GM12878 (cell line): ENCODE measurements around the gene RAC2. TPM values are rescaled to one million over a fixed set of nuclear protein-coding genes. Genes with fewer than 3 reads are reported as not detected.

Source experiments
- ATAC-seq: fragments of 200-7000 bp; cut with Tn5 transposase; 3 replicates; pipeline ENCODE4 v1.9.1; 2020; ENCODE audit warnings: mild to moderate bottlenecking, moderate library complexity
- BruUV-seq: library from RNA; stranded (reverse); fragments of 400-500 nt; replicated peaks from 2 replicates; lab custom pipeline; 2021; lab: Mats Ljungman, UMichigan
- CTCF ChIA-PET: fragments of 300-600 bp; sonication (Branson Sonifier 250); formaldehyde crosslinking; extraction: SDS; loops from one replicate; lab custom pipeline; 2021; ENCODE audit warnings: inconsistent platforms; lab: Yijun Ruan, JAX
- POLR2A ChIA-PET: fragments of 350-600 bp; formaldehyde crosslinking; extraction: SDS; loops from one replicate; lab custom pipeline; 2021; ENCODE audit warnings: inconsistent platforms; lab: Charles Lee
- RAD21 ChIA-PET: fragments of 300-600 bp; sonication (Branson Sonifier 250); formaldehyde crosslinking; loops from one replicate; lab custom pipeline; 2023; ENCODE audit warnings: antibody characterized with exemption; ENCODE audit not compliant: unreplicated experiment; lab: Charles Lee
- SMC1A ChIA-PET: fragments of 300-600 bp; sonication (Branson Sonifier 250); formaldehyde crosslinking; loops from one replicate; lab custom pipeline; 2023; ENCODE audit not compliant: unreplicated experiment, uncharacterized antibody; lab: Charles Lee
- DNase-seq: peaks from one replicate; pipeline ENCODE4 v3.0.0-alpha.2; 2011; ENCODE audit warnings: low read depth, low spot score
- FAIRE-seq: peaks from 3 replicates; lab custom pipeline; 2011; peaks lifted over from hg19 to GRCh38; lab: Jason Lieb, UNC
- H2AFZ ChIP-seq: 2 replicates; pipeline ENCODE4 v1.6.0; 2011; ENCODE audit warnings: low read depth, low read length, control low read depth; ENCODE audit not compliant: control insufficient read depth
- H3K27ac ChIP-seq: 2 replicates; pipeline ENCODE4 v1.5.1; 2011; ENCODE audit warnings: control low read depth; ENCODE audit not compliant: control insufficient read depth, insufficient read depth
- H3K27me3 ChIP-seq, 2 experiments: replicated peaks in 1 of 2; 2 replicates each; pipeline versions ENCODE4 v1.6.0 to v1.6.1; 2011; ENCODE audit warnings: low read length in 1 of 2; ENCODE audit not compliant: control insufficient read depth in 2 of 2, insufficient read depth in 2 of 2
- H3K36me3 ChIP-seq, 2 experiments: 2 replicates each; pipeline ENCODE4 v1.5.1; 2011; ENCODE audit warnings: low read length in 1 of 2; ENCODE audit not compliant: control insufficient read depth in 2 of 2, insufficient read depth in 2 of 2
- H3K4me1 ChIP-seq: 2 replicates; pipeline ENCODE4 v1.6.1; 2011; ENCODE audit warnings: mild to moderate bottlenecking, low read length, moderate library complexity, mixed read lengths; ENCODE audit not compliant: control insufficient read depth, insufficient read depth
- H3K4me2 ChIP-seq: 2 replicates; pipeline ENCODE4 v1.6.0; 2011; ENCODE audit warnings: control low read depth; ENCODE audit not compliant: control insufficient read depth, insufficient read depth
- H3K4me3 ChIP-seq: fragments of 200-600 bp; sonication (generic); 2 replicates; pipeline ENCODE4 v1.5.1; 2016
- H3K79me2 ChIP-seq: 2 replicates; pipeline ENCODE4 v1.6.0; 2011; ENCODE audit warnings: low read length; ENCODE audit not compliant: control insufficient read depth, insufficient read depth
- H3K9ac ChIP-seq: 2 replicates; pipeline ENCODE4 v1.8.0; 2011; ENCODE audit warnings: low read length, control low read depth, mixed read lengths; ENCODE audit not compliant: control insufficient read depth, insufficient read depth
- H3K9me3 ChIP-seq: replicated peaks from 3 replicates; pipeline ENCODE4 v1.5.1; 2011; ENCODE audit warnings: mild to moderate bottlenecking, low read length; ENCODE audit not compliant: control insufficient read depth, insufficient read depth
- H4K20me1 ChIP-seq: 2 replicates; pipeline ENCODE4 v1.6.0; 2011; ENCODE audit not compliant: control insufficient read depth, insufficient read depth
- EED ChIP-seq: sonication (generic); IDR thresholded peaks from 2 replicates; pipeline ENCODE4 v1.6.1; 2016; ENCODE audit warnings: antibody characterized with exemption, low read depth
- TBL1XR1 ChIP-seq: IDR thresholded peaks from 2 replicates; pipeline ENCODE4 v1.6.1; 2012; ENCODE audit warnings: low read depth, low read length, improper control_type of control experiment
- TCF12 ChIP-seq: IDR thresholded peaks from 2 replicates; pipeline ENCODE4 v1.6.1; 2011; ENCODE audit warnings: low read depth, mild to moderate bottlenecking, low read length
- ZBED1 ChIP-seq: IDR thresholded peaks from 2 replicates; pipeline ENCODE4 v1.6.1; 2016; ENCODE audit warnings: borderline replicate concordance
- whole genome bisulfite sequencing: methylation state at CpG from one replicate; pipeline ENCODE4 v1.1.6; 2016; ENCODE audit warnings: low lambda C conversion rate; ENCODE audit not compliant: insufficient replicate concordance, insufficient coverage; ENCODE audit errors: missing lambda C conversion rate; 5-methylcytosine and 5-hydroxymethylcytosine counted together
- in situ Hi-C: fragments of 300-500 bp; cut with MboI; formaldehyde crosslinking; loops from 9 replicates; pipeline ENCODE4 v1.14.3; 2018; ENCODE audit warnings: mixed read lengths
- intact Hi-C: fragments of 100-400 bp; cut with micrococcal nuclease; formaldehyde crosslinking; loops from one replicate; pipeline ENCODE4 v1.14.2; 2022; ENCODE audit not compliant: unreplicated experiment
- polyA plus RNA-seq, 11 experiments: library from polyadenylated mRNA; depleted of rRNA in 4 of 11; unstranded in 6 of 11; stranded (reverse) in 5 of 11; fragments of >200 nt; fragmentation: Nextera tagmentation in 4 of 11; fragmentation: Illumina TruSeq in 1 of 11; extraction: Ambion mirVana in 4 of 11; extraction: Trizol in 1 of 11; gene quantifications; 1 replicate in 1 of 11; 2 replicates in 10 of 11; pipeline versions ENCODE4 v1.2.1 to v1.2.3, GENCODE V29; 2011 to 2016; ENCODE audit warnings: inconsistent platforms in 2 of 11, missing spikeins in 2 of 11, low read depth in 1 of 11
- total RNA-seq, 4 experiments: library from RNA; depleted of rRNA in 3 of 4; stranded (reverse); fragments of >200 nt in 3 of 4; fragmentation: Illumina TruSeq in 1 of 4; extraction: Trizol in 1 of 4; gene quantifications; 2 replicates each; pipeline versions ENCODE4 v1.2.1 to v1.2.3, GENCODE V29; 2013 to 2021
- TF ChIP-seq, protein P1 (sequence below): fragments of 450-650 bp; IDR thresholded peaks from 2 replicates; pipeline ENCODE4 v1.6.1; 2016; ENCODE audit warnings: mild to moderate bottlenecking
- TF ChIP-seq, protein P2 (sequence below): fragments of 450-650 bp; IDR thresholded peaks from 2 replicates; pipeline ENCODE4 v1.6.1; 2017; ENCODE audit warnings: mild to moderate bottlenecking, low read depth, inconsistent platforms; ENCODE audit not compliant: poor library complexity, severe bottlenecking
- TF ChIP-seq, protein P3 (sequence below): fragments of 450-650 bp; IDR thresholded peaks from 2 replicates; pipeline ENCODE4 v1.6.1; 2016; ENCODE audit warnings: mild to moderate bottlenecking, moderate library complexity, borderline replicate concordance
- TF ChIP-seq, protein P4 (sequence below): IDR thresholded peaks from 2 replicates; pipeline ENCODE4 v1.6.1; 2011; ENCODE audit warnings: low read depth, low read length, improper control_type of control experiment, borderline replicate concordance
- TF ChIP-seq, protein P5 (sequence below): fragments of 450-650 bp; IDR thresholded peaks from 2 replicates; pipeline ENCODE4 v1.6.1; 2016; ENCODE audit warnings: mild to moderate bottlenecking

Gene RAC2
- total and polyA plus RNA-seq, 10 of the 15 experiments (the other 5 are each of a cell fraction or from before 2014, with no cell fraction given): 102 to 386 (median 304) TPM

DNA sequence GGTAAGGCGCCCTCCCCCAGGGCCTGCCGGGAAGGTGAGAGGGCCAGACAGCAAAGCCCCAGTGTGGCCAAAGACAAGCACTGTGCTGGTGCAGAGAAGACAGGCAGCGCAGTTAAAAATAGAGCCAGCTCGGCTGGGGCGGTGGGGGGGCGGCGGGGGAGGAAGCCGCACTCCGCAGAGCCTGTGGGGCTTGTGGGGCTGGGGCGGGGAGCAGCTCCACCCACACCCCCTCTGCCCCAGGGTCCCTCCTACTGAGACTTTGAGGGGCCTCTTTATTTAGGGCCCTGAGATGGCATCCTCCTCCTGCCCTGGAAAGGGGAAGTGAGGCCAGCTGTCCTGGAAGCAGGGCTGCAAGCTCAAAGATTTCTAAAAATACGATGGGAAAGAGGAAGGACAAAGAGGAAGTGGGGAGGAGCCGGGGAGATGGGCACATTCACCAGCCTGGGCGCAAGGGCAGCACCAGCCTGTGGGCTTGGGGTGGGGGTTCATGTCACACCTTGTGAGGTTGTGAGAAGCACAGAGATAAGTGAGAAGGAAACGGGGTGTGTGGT, 40.8 kb upstream of the RAC2 start (continued):
- TF ChIP-seq, protein P1, sequence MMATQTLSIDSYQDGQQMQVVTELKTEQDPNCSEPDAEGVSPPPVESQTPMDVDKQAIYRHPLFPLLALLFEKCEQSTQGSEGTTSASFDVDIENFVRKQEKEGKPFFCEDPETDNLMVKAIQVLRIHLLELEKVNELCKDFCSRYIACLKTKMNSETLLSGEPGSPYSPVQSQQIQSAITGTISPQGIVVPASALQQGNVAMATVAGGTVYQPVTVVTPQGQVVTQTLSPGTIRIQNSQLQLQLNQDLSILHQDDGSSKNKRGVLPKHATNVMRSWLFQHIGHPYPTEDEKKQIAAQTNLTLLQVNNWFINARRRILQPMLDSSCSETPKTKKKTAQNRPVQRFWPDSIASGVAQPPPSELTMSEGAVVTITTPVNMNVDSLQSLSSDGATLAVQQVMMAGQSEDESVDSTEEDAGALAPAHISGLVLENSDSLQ: no peak

DNA sequence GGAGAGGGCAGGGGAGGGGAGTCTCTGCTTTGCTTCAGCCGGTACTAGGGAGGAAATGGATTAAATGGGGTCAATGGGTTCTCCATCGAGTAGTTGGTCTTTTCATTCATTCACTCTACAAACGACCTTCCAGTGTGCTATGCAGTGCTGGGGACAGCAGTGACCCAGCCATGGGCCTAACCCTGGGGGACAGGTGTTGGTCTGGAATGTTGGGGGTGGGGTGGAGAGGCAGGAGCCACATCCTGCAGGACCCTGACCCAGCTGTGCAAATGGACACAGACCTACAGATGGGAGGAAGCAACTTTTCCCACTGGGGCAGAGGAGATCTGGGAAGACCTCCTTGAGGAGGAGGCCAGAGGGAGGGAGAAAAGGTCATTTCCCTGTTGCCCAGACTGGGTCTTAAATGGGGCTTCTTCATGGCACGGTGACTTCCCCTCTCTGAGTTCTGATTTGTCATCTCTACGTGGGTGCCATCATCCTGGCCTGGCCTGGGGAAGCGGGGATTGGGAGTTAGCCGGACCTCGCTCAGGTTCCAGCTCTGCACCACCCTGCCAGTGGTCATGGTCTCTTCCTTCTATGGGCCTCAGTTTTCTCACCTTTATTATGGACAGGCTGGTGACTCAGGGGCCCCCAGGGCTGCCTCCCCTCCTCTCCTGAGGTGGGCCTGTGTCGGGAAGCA, 40.2 kb upstream of the RAC2 start:
- CTCF ChIA-PET: interaction anchor here (0.8 to 11.1 kb wide), 10 partner anchors 14 to 239 kb away, joined by 3 to 124 read pairs (median 4); no protein-coding TSS in a partner anchor
- Histone ChIP-seq H3K9ac (peak overlapping the region; percentile 72), H4K20me1 (no peaks in the 10 kb centered on the region; the same call in 1 of the 2 replicates), H3K4me1 (peaks cover 34% of the 10 kb centered on the region), H3K79me2 (peaks cover 18% of the 10 kb centered on the region), H3K4me2 (peak overlapping the region; percentile 100), H3K36me3 (no peaks in the 10 kb centered on the region), H3K27me3 (no peaks in the 10 kb centered on the region), H3K4me3 (peak overlapping the region; percentile 69), H2AFZ (no peak overlapping the region), H3K27ac (peak overlapping the region; percentile 93), H3K9me3 (no peaks in the 10 kb centered on the region)
- no TSS peak for BruUV-seq
- RAD21 ChIA-PET: interaction anchor here (0.8 to 3.6 kb wide), 7 partner anchors 24 to 122 kb away, joined by 3 to 17 read pairs (median 9); no protein-coding TSS in a partner anchor
- FAIRE-seq: no peak
- in situ Hi-C loops: no loop called here
- peak; percentile 24 for ATAC-seq
- SMC1A ChIA-PET: interaction anchor here (0.9 to 4.5 kb wide), 15 partner anchors 9 to 84 kb away, joined by 3 to 24 read pairs (median 4); partner anchors contain the start of gene RAC2
- DNase-seq: no peak
- POLR2A ChIA-PET: interaction anchor here (0.6 to 3.2 kb wide), 10 partner anchors 11 to 60 kb away, joined by 3 to 12 read pairs (median 4); no protein-coding TSS in a partner anchor
- intact Hi-C loops: no loop called here
- WGBS: 0% methylated on average over 9 of the region's 9 CpGs
- TF ChIP-seq, protein P2, sequence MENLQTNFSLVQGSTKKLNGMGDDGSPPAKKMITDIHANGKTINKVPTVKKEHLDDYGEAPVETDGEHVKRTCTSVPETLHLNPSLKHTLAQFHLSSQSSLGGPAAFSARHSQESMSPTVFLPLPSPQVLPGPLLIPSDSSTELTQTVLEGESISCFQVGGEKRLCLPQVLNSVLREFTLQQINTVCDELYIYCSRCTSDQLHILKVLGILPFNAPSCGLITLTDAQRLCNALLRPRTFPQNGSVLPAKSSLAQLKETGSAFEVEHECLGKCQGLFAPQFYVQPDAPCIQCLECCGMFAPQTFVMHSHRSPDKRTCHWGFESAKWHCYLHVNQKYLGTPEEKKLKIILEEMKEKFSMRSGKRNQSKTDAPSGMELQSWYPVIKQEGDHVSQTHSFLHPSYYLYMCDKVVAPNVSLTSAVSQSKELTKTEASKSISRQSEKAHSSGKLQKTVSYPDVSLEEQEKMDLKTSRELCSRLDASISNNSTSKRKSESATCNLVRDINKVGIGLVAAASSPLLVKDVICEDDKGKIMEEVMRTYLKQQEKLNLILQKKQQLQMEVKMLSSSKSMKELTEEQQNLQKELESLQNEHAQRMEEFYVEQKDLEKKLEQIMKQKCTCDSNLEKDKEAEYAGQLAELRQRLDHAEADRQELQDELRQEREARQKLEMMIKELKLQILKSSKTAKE: no peak
- TF ChIP-seq, protein P3, sequence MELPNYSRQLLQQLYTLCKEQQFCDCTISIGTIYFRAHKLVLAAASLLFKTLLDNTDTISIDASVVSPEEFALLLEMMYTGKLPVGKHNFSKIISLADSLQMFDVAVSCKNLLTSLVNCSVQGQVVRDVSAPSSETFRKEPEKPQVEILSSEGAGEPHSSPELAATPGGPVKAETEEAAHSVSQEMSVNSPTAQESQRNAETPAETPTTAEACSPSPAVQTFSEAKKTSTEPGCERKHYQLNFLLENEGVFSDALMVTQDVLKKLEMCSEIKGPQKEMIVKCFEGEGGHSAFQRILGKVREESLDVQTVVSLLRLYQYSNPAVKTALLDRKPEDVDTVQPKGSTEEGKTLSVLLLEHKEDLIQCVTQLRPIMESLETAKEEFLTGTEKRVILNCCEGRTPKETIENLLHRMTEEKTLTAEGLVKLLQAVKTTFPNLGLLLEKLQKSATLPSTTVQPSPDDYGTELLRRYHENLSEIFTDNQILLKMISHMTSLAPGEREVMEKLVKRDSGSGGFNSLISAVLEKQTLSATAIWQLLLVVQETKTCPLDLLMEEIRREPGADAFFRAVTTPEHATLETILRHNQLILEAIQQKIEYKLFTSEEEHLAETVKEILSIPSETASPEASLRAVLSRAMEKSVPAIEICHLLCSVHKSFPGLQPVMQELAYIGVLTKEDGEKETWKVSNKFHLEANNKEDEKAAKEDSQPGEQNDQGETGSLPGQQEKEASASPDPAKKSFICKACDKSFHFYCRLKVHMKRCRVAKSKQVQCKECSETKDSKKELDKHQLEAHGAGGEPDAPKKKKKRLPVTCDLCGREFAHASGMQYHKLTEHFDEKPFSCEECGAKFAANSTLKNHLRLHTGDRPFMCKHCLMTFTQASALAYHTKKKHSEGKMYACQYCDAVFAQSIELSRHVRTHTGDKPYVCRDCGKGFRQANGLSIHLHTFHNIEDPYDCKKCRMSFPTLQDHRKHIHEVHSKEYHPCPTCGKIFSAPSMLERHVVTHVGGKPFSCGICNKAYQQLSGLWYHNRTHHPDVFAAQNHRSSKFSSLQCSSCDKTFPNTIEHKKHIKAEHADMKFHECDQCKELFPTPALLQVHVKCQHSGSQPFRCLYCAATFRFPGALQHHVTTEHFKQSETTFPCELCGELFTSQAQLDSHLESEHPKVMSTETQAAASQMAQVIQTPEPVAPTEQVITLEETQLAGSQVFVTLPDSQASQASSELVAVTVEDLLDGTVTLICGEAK: 0 out of 2 replicates have a peak, but pooled peaks have one; percentile 26
- TF ChIP-seq, protein P4, sequence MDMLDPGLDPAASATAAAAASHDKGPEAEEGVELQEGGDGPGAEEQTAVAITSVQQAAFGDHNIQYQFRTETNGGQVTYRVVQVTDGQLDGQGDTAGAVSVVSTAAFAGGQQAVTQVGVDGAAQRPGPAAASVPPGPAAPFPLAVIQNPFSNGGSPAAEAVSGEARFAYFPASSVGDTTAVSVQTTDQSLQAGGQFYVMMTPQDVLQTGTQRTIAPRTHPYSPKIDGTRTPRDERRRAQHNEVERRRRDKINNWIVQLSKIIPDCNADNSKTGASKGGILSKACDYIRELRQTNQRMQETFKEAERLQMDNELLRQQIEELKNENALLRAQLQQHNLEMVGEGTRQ: no peak
- TF ChIP-seq ZBED1: no peak
- no peak for TF ChIP-seq TBL1XR1
- no peak for TF ChIP-seq EED
- TF ChIP-seq, protein P5, sequence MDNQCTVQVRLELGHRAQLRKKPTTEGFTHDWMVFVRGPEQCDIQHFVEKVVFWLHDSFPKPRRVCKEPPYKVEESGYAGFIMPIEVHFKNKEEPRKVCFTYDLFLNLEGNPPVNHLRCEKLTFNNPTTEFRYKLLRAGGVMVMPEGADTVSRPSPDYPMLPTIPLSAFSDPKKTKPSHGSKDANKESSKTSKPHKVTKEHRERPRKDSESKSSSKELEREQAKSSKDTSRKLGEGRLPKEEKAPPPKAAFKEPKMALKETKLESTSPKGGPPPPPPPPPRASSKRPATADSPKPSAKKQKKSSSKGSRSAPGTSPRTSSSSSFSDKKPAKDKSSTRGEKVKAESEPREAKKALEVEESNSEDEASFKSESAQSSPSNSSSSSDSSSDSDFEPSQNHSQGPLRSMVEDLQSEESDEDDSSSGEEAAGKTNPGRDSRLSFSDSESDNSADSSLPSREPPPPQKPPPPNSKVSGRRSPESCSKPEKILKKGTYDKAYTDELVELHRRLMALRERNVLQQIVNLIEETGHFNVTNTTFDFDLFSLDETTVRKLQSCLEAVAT: no peak
- TF ChIP-seq TCF12: no peak
